ENCODE results near the gene DNM3.
"Not testable (repeated sequence)": the region's sequence is repeated elsewhere in the genome, so short reads cannot be mapped to it uniquely, and the experiment has no call there.

DNM3 gene

GRCh38 chr1:172279939-172280636 is 438.8 kb downstream of the DNM3 start:
- Histone ChIP-seq H3K9me3 (ENCODE audit: low read length) (no peaks in the 10 kb centered on the region), H3K36me3 (ENCODE audit: insufficient read depth, low read length) (no peaks in the 10 kb centered on the region), H2AFZ (ENCODE audit: low read depth, low read length) (no peak overlapping the region), H3K27me3 (ENCODE audit: insufficient read depth, low read length) (no peaks in the 10 kb centered on the region), H3K4me3 (ENCODE audit: low read length) (no peak overlapping the region), H3K4me1 (ENCODE audit: insufficient read depth, low read length) (peaks cover 16% of the 10 kb centered on the region)

- Histone ChIP-seq H2AFZ (ENCODE audit: low read depth, low read length) (no peak overlapping the region), H3K4me3 (ENCODE audit: low read length) (no peak overlapping the region), H3K27me3 (ENCODE audit: insufficient read depth, low read length) (no peaks in the 10 kb centered on the region), H3K36me3 (ENCODE audit: insufficient read depth, low read length) (no peaks in the 10 kb centered on the region), H3K9me3 (ENCODE audit: low read length) (no peaks in the 10 kb centered on the region), H3K4me1 (ENCODE audit: insufficient read depth, low read length) (peaks cover 5% of the 10 kb centered on the region)
Measured at GRCh38 chr1:172283766-172284165, 442.5 kb downstream of the DNM3 start.

- Histone ChIP-seq H2AFZ (ENCODE audit: low read depth, low read length) (no peak overlapping the region), H3K36me3 (ENCODE audit: insufficient read depth, low read length) (no peaks in the 10 kb centered on the region), H3K4me3 (ENCODE audit: low read length) (no peak overlapping the region), H3K9me3 (ENCODE audit: low read length) (no peaks in the 10 kb centered on the region), H3K4me1 (ENCODE audit: insufficient read depth, low read length) (no peaks in the 10 kb centered on the region), H3K27me3 (ENCODE audit: insufficient read depth, low read length) (no peaks in the 10 kb centered on the region)
Measured at GRCh38 chr1:172286629-172287076, 445.4 kb downstream of the DNM3 start.

GRCh38 chr1:172287208-172287607 is 445.9 kb downstream of the DNM3 start:
- H3K4me1 ChIP-seq (ENCODE audit: insufficient read depth, low read length), result no peaks in the 10 kb centered on the region
- H3K36me3 ChIP-seq (ENCODE audit: insufficient read depth, low read length), result no peaks in the 10 kb centered on the region
- H3K27me3 ChIP-seq (ENCODE audit: insufficient read depth, low read length), result no peaks in the 10 kb centered on the region
- H3K4me3 ChIP-seq (ENCODE audit: low read length), result no peak overlapping the region
- no peaks in the 10 kb centered on the region for H3K9me3 ChIP-seq (ENCODE audit: low read length)
- H2AFZ ChIP-seq (ENCODE audit: low read depth, low read length), result no peak overlapping the region

- Histone ChIP-seq H3K4me3 (ENCODE audit: low read length) (no peak overlapping the region), H2AFZ (ENCODE audit: low read depth, low read length) (no peak overlapping the region), H3K27me3 (ENCODE audit: insufficient read depth, low read length) (no peaks in the 10 kb centered on the region), H3K4me1 (ENCODE audit: insufficient read depth, low read length) (no peaks in the 10 kb centered on the region), H3K9me3 (ENCODE audit: low read length) (no peaks in the 10 kb centered on the region), H3K36me3 (ENCODE audit: insufficient read depth, low read length) (no peaks in the 10 kb centered on the region)
Measured at GRCh38 chr1:172288581-172288980, 447.3 kb downstream of the DNM3 start.

GRCh38 chr1:172289448-172289847 is 448.1 kb downstream of the DNM3 start:
- H3K4me3 ChIP-seq (ENCODE audit: low read length), result no peak overlapping the region
- H3K4me1 ChIP-seq (ENCODE audit: insufficient read depth, low read length), result no peaks in the 10 kb centered on the region
- H3K27me3 ChIP-seq (ENCODE audit: insufficient read depth, low read length), result no peaks in the 10 kb centered on the region
- H3K36me3 ChIP-seq (ENCODE audit: insufficient read depth, low read length), result no peaks in the 10 kb centered on the region
- H2AFZ ChIP-seq (ENCODE audit: low read depth, low read length), result no peak overlapping the region
- H3K9me3 ChIP-seq (ENCODE audit: low read length), result no peaks in the 10 kb centered on the region

GRCh38 chr1:172292840-172293239 is 451.5 kb downstream of the DNM3 start:
- Histone ChIP-seq H2AFZ (ENCODE audit: low read depth, low read length) (no peak overlapping the region), H3K4me1 (ENCODE audit: insufficient read depth, low read length) (no peaks in the 10 kb centered on the region), H3K36me3 (ENCODE audit: insufficient read depth, low read length) (no peaks in the 10 kb centered on the region), H3K4me3 (ENCODE audit: low read length) (no peak overlapping the region), H3K27me3 (ENCODE audit: insufficient read depth, low read length) (no peaks in the 10 kb centered on the region), H3K9me3 (ENCODE audit: low read length) (no peaks in the 10 kb centered on the region)

GRCh38 chr1:172293429-172293828 is 452.1 kb downstream of the DNM3 start:
- Histone ChIP-seq H3K4me1 (ENCODE audit: insufficient read depth, low read length) (no peaks in the 10 kb centered on the region), H3K27me3 (ENCODE audit: insufficient read depth, low read length) (no peaks in the 10 kb centered on the region), H2AFZ (ENCODE audit: low read depth, low read length) (no peak overlapping the region), H3K36me3 (ENCODE audit: insufficient read depth, low read length) (no peaks in the 10 kb centered on the region), H3K9me3 (ENCODE audit: low read length) (no peaks in the 10 kb centered on the region), H3K4me3 (ENCODE audit: low read length) (no peak overlapping the region)

- no peaks in the 10 kb centered on the region for H3K27me3 ChIP-seq (ENCODE audit: insufficient read depth, low read length)
- no peaks in the 10 kb centered on the region for H3K4me1 ChIP-seq (ENCODE audit: insufficient read depth, low read length)
- no peak overlapping the region for H3K4me3 ChIP-seq (ENCODE audit: low read length)
- H3K36me3 ChIP-seq (ENCODE audit: insufficient read depth, low read length), result no peaks in the 10 kb centered on the region
- H2AFZ ChIP-seq (ENCODE audit: low read depth, low read length), result no peak overlapping the region
- peaks cover 3% of the 10 kb centered on the region for H3K9me3 ChIP-seq (ENCODE audit: low read length)
Measured at GRCh38 chr1:172298141-172298540, 456.8 kb downstream of the DNM3 start.

- H3K27me3 ChIP-seq (ENCODE audit: insufficient read depth, low read length), result no peaks in the 10 kb centered on the region
- no peak overlapping the region for H2AFZ ChIP-seq (ENCODE audit: low read depth, low read length)
- no peaks in the 10 kb centered on the region for H3K4me1 ChIP-seq (ENCODE audit: insufficient read depth, low read length)
- H3K9me3 ChIP-seq (ENCODE audit: low read length), result peaks cover 3% of the 10 kb centered on the region
- no peaks in the 10 kb centered on the region for H3K36me3 ChIP-seq (ENCODE audit: insufficient read depth, low read length)
- H3K4me3 ChIP-seq (ENCODE audit: low read length), result no peak overlapping the region
Measured at GRCh38 chr1:172298911-172299310, 457.6 kb downstream of the DNM3 start.

GRCh38 chr1:172299515-172299914 is 458.2 kb downstream of the DNM3 start:
- Histone ChIP-seq H2AFZ (ENCODE audit: low read depth, low read length) (no peak overlapping the region), H3K9me3 (ENCODE audit: low read length) (peaks cover 3% of the 10 kb centered on the region), H3K36me3 (ENCODE audit: insufficient read depth, low read length) (no peaks in the 10 kb centered on the region), H3K4me3 (ENCODE audit: low read length) (no peak overlapping the region), H3K4me1 (ENCODE audit: insufficient read depth, low read length) (no peaks in the 10 kb centered on the region), H3K27me3 (ENCODE audit: insufficient read depth, low read length) (no peaks in the 10 kb centered on the region)

- not testable (repeated sequence) for H2AFZ ChIP-seq (ENCODE audit: low read depth, low read length); H3K9me3 ChIP-seq (ENCODE audit: low read length); H3K4me3 ChIP-seq (ENCODE audit: low read length); H3K4me1 ChIP-seq (ENCODE audit: insufficient read depth, low read length); H3K27me3 ChIP-seq (ENCODE audit: insufficient read depth, low read length); H3K36me3 ChIP-seq (ENCODE audit: insufficient read depth, low read length)
Measured at GRCh38 chr1:172307508-172307907, 466.2 kb downstream of the DNM3 start.

GRCh38 chr1:172308142-172308541 is 466.8 kb downstream of the DNM3 start:
- Histone ChIP-seq H3K27me3 (ENCODE audit: insufficient read depth, low read length) (no peaks in the 10 kb centered on the region), H2AFZ (ENCODE audit: low read depth, low read length) (no peak overlapping the region), H3K4me1 (ENCODE audit: insufficient read depth, low read length) (no peaks in the 10 kb centered on the region), H3K36me3 (ENCODE audit: insufficient read depth, low read length) (no peaks in the 10 kb centered on the region), H3K9me3 (ENCODE audit: low read length) (no peaks in the 10 kb centered on the region), H3K4me3 (ENCODE audit: low read length) (no peak overlapping the region)

GRCh38 chr1:172308577-172308976 is 467.3 kb downstream of the DNM3 start:
- no peak overlapping the region for H3K4me3 ChIP-seq (ENCODE audit: low read length)
- H2AFZ ChIP-seq (ENCODE audit: low read depth, low read length), result no peak overlapping the region
- H3K9me3 ChIP-seq (ENCODE audit: low read length), result no peaks in the 10 kb centered on the region

More at GRCh38 chr1:172308577-172308976, 467.3 kb downstream of the DNM3 start:
- Histone ChIP-seq H3K4me1 (ENCODE audit: insufficient read depth, low read length) (no peaks in the 10 kb centered on the region), H3K27me3 (ENCODE audit: insufficient read depth, low read length) (no peaks in the 10 kb centered on the region), H3K36me3 (ENCODE audit: insufficient read depth, low read length) (no peaks in the 10 kb centered on the region)
